Measurements from ENCODE around the gene LRRK1. TPM values are rescaled to one million over a fixed set of nuclear protein-coding genes. Genes with fewer than 3 reads are reported as not detected.

LRRK1 gene
- total RNA-seq, 4 donors from 2014 or later: 52.7 to 107 (median 82.7) TPM

DNA sequence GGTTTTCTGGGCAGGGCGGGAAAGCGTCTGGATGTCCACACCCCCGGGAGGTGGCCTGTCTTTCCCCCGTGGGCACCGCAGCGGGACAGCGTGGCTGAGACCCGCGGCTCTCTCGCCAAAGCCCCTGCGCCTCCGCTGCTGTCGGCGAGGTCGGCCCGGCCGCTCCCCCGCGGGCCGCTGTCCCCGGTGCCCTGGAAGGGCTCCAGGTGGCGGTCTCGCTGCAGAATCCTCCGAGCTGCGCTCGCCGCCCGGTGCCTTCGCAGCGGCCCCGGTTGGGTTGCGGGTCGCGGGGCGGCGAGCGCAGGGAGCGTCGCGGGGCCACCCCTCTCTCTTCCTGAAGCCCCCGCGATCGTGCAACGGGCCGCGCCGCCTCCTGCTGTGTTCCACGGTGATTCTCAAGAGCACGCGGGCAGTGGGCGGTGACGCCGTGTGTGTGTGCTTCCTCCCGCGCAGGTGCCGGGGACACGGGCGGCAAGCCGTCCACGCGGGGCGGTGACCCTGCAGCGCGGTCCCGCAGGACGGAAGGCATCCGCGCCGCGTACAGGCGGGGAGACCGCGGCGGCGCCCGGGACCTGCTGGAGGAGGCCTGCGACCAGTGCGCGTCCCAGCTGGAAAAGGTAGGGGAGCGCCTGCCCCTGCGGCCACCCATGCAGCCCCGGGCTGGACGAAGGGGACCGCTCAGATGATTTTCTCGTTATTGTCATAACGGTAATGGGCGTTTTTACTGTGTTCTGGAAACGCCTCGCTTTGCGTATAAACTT lies 54.4 kb downstream of the LRRK1 start:
- no peak overlapping the region for H3K27ac ChIP-seq
- peaks cover 0 to 11% (median 8%) of the 10 kb centered on the region in 4 donors for H3K4me1 ChIP-seq
- TF ChIP-seq, protein P1, sequence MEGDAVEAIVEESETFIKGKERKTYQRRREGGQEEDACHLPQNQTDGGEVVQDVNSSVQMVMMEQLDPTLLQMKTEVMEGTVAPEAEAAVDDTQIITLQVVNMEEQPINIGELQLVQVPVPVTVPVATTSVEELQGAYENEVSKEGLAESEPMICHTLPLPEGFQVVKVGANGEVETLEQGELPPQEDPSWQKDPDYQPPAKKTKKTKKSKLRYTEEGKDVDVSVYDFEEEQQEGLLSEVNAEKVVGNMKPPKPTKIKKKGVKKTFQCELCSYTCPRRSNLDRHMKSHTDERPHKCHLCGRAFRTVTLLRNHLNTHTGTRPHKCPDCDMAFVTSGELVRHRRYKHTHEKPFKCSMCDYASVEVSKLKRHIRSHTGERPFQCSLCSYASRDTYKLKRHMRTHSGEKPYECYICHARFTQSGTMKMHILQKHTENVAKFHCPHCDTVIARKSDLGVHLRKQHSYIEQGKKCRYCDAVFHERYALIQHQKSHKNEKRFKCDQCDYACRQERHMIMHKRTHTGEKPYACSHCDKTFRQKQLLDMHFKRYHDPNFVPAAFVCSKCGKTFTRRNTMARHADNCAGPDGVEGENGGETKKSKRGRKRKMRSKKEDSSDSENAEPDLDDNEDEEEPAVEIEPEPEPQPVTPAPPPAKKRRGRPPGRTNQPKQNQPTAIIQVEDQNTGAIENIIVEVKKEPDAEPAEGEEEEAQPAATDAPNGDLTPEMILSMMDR (IDR thresholded peaks at IDR 0.05): peak in 1 of 5 experiments; percentile 12
- TF ChIP-seq EP300 (IDR thresholded peaks at IDR 0.05; ENCODE audit: low read depth): no peak
- no peaks in the 10 kb centered on the region for H3K36me3 ChIP-seq
- in situ Hi-C loops (cut with MboI; ENCODE audit: low pct_ligation_motif_present in 1 of 4, low pct_unique_long_range_greater_than_20kb in 1 of 4, low sequenced_read_pairs in 3 of 4): no loop called here
- H3K4me3 ChIP-seq: peak overlapping the region in 3 of 4 donors; percentile 21 to 44 (median 44)
- H3K27me3 ChIP-seq: peaks cover 16% of the 10 kb centered on the region
- WGBS, 2 donors (ENCODE audit: low coverage in 1 of 2): 54% methylated on average over 64 of the region's 90 CpGs; no CpG with 5 or more reads in 1 of the 2 donors
- intact Hi-C loops (cut with DNase I; ENCODE audit: low total_unique reads): no loop called here
- no peak for DNase-seq
- no peaks in the 10 kb centered on the region for H3K9me3 ChIP-seq

DNA sequence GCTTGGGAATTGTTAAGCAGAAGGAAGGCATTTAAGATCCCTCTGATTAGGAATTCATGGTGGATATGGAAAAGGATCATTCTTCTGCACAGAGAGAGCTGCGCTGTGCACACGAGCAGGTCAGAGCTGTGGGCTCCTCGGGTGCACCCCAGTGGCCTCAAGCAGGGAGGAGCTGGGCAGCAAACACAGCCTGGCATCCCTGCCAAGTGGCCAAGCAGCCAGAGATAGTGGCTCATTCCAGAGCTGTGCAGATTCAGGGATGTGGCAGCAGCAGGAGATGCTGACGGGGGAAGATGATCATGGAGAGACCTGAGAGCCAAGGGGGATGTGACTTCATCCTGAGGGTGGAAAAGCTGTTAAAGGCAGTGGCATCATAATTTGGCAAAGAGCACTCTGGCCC lies 55.9 kb downstream of the LRRK1 start:
- Histone ChIP-seq H3K4me3 (no peak overlapping the region), H3K9me3 (no peaks in the 10 kb centered on the region), H3K27ac (no peak overlapping the region), H3K4me1 (peaks cover 0 to 11% (median 8%) of the 10 kb centered on the region in 4 donors), H3K27me3 (peaks cover 16% of the 10 kb centered on the region), H3K36me3 (no peaks in the 10 kb centered on the region)
- intact Hi-C loops (cut with DNase I; ENCODE audit: low total_unique reads) (no loop called here), in situ Hi-C loops (cut with MboI; ENCODE audit: low pct_ligation_motif_present in 1 of 4, low pct_unique_long_range_greater_than_20kb in 1 of 4, low sequenced_read_pairs in 3 of 4) (no loop called here)
- WGBS, 2 donors (ENCODE audit: low coverage in 1 of 2): 99% methylated on average over 4 of the region's 4 CpGs; no CpG with 5 or more reads in 1 of the 2 donors
- DNase-seq: no peak
- no peak for TF ChIP-seq POLR2A (IDR thresholded peaks at IDR 0.05)
- TF ChIP-seq POLR2AphosphoS5 (IDR thresholded peaks at IDR 0.05): no peak
- TF ChIP-seq, protein P1 (IDR thresholded peaks at IDR 0.05): no peak
- TF ChIP-seq EP300 (IDR thresholded peaks at IDR 0.05; ENCODE audit: low read depth): no peak

DNA sequence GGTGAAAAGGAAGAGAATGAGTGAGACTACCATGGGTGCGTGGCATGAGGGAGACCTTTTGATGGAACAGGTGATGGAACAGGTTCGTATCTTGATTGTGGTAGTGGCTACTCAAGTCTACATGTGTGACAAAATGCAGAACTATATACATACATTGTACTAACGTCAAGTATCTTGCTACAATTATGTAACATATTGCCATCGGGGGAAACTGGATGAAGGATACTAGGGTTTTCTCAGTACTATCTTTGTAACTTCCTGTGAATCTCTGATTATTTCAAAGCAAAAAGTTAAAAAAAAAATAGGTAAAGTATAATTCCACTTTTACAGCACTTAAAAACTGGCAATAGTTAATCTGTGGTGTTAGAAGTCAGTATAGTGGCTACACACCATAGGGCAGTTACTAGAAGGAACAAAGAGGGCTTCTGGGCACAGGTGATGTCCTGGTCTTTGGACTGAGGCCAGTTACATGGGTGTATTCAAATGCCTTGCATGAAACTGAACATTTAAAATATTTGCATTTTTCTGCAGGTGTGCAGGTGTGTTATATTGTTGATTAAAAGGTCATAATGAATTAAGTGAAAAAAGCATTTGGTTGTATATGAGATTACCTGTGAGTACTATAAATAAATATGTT lies 61.4 kb downstream of the LRRK1 start:
- no peak for DNase-seq
- H3K27ac ChIP-seq: no peak overlapping the region
- intact Hi-C loops (cut with DNase I; ENCODE audit: low total_unique reads) (no loop called here), in situ Hi-C loops (cut with MboI; ENCODE audit: low pct_ligation_motif_present in 1 of 4, low pct_unique_long_range_greater_than_20kb in 1 of 4, low sequenced_read_pairs in 3 of 4) (no loop called here)
- H3K36me3 ChIP-seq: no peaks in the 10 kb centered on the region
- no peak for TF ChIP-seq EP300 (IDR thresholded peaks at IDR 0.05; ENCODE audit: low read depth)
- no peak for TF ChIP-seq POLR2A (IDR thresholded peaks at IDR 0.05)
- TF ChIP-seq, protein P1 (IDR thresholded peaks at IDR 0.05): no peak
- H3K27me3 ChIP-seq: no peaks in the 10 kb centered on the region
- H3K4me3 ChIP-seq: no peak overlapping the region
- WGBS, 2 donors (ENCODE audit: low coverage in 1 of 2): 80 to 92% methylated on average over 4 of the region's 4 CpGs
- H3K9me3 ChIP-seq: no peaks in the 10 kb centered on the region
- H3K4me1 ChIP-seq: peaks cover 0 to 7% (median 5%) of the 10 kb centered on the region in 4 donors

DNA sequence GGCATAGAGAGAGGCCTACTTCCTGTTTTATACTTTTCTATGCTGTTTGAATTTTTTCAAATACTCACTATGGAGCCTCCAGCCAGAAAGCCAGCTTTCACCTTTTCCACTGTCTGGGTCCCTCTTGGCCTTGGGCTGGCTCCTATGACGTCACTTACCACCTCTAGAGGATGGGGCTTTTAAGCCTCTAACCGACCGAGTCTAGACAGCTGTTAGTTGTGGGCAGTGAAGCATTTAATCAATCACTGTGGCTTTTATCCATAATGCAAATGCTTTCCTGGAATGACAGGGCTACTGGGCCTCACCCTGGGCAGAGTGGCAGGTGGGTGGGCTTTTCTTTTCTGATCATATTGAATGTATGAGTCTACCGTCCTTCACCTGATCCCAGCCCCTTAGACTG lies 61.9 kb downstream of the LRRK1 start:
- H3K4me3 ChIP-seq: no peak overlapping the region
- 60 to 81% methylated on average over 1 to 4 of the region's 4 CpGs for WGBS, 2 donors (ENCODE audit: low coverage in 1 of 2)

More for the DNA sequence above, 61.9 kb downstream of the LRRK1 start:
- peaks cover 0 to 13% (median 10%) of the 10 kb centered on the region in 4 donors for H3K4me1 ChIP-seq
- intact Hi-C loops (cut with DNase I; ENCODE audit: low total_unique reads): no loop called here
- H3K27ac ChIP-seq: no peak overlapping the region
- TF ChIP-seq POLR2A (IDR thresholded peaks at IDR 0.05): no peak
- TF ChIP-seq POLR2AphosphoS5 (IDR thresholded peaks at IDR 0.05): no peak
- TF ChIP-seq EP300 (IDR thresholded peaks at IDR 0.05; ENCODE audit: low read depth): no peak
- TF ChIP-seq, protein P1 (IDR thresholded peaks at IDR 0.05): no peak
- no peaks in the 10 kb centered on the region for H3K27me3 ChIP-seq
- no peaks in the 10 kb centered on the region for H3K36me3 ChIP-seq
- H3K9me3 ChIP-seq: no peaks in the 10 kb centered on the region
- in situ Hi-C loops (cut with MboI; ENCODE audit: low pct_ligation_motif_present in 1 of 4, low pct_unique_long_range_greater_than_20kb in 1 of 4, low sequenced_read_pairs in 3 of 4): no loop called here
- no peak for DNase-seq

All from transverse colon (tissue), 4 donors.